Measurements from ENCODE around the gene SHISA9.

DNA sequence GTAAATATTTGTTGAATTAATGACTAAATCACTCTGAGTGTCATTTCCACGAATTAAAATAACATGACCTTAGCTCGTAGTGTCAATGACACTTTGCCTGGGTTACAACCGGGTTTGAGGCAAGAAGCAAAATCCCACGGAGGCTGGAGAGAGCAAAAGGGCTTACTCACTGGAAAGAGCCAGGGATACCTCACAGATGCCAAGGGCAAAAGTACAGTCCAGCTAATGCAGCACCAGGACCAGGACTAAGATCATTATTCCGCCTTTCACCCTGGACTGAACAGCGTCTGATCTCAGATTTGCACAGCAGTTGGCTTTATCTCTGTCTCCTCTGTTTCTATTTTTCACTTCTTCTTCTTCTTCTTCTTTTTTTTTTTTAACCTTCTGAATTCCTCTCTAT is 175.5 kb downstream of the SHISA9 start:
- TF ChIP-seq, protein P1, sequence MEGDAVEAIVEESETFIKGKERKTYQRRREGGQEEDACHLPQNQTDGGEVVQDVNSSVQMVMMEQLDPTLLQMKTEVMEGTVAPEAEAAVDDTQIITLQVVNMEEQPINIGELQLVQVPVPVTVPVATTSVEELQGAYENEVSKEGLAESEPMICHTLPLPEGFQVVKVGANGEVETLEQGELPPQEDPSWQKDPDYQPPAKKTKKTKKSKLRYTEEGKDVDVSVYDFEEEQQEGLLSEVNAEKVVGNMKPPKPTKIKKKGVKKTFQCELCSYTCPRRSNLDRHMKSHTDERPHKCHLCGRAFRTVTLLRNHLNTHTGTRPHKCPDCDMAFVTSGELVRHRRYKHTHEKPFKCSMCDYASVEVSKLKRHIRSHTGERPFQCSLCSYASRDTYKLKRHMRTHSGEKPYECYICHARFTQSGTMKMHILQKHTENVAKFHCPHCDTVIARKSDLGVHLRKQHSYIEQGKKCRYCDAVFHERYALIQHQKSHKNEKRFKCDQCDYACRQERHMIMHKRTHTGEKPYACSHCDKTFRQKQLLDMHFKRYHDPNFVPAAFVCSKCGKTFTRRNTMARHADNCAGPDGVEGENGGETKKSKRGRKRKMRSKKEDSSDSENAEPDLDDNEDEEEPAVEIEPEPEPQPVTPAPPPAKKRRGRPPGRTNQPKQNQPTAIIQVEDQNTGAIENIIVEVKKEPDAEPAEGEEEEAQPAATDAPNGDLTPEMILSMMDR (IDR thresholded peaks at IDR 0.05): no peak
- TF ChIP-seq POLR2A (IDR thresholded peaks at IDR 0.05): no peak
